ENCODE results near the gene RAX2. TPM values are rescaled to one million over a fixed set of nuclear protein-coding genes. Genes with fewer than 3 reads are reported as not detected.
A peak's percentile ranks its signal among the peaks of the same experiment; 100 is the strongest.

Gene RAX2
- total and polyA plus RNA-seq, 10 of the 15 experiments (the other 5 are each of a cell fraction or from before 2014, with no cell fraction given), result not detected

- TF ChIP-seq ZBTB40 (IDR thresholded peaks at IDR 0.05; ENCODE audit: borderline replicate concordance) (peak; percentile 88), MEF2B (IDR thresholded peaks at IDR 0.05; ENCODE audit: partially characterized antibody, poor library complexity, severe bottlenecking) (no peak), PKNOX1 (IDR thresholded peaks at IDR 0.05) (no peak), ZNF274 (IDR thresholded peaks at IDR 0.05; ENCODE audit: insufficient read depth, insufficient read length) (no peak), SREBF1 (IDR thresholded peaks at IDR 0.05; ENCODE audit: low read length) (peak; percentile 79), BCLAF1 (IDR thresholded peaks at IDR 0.05) (no peak), LARP7 (IDR thresholded peaks at IDR 0.05) (peak; percentile 84), CHD1 (IDR thresholded peaks at IDR 0.05; ENCODE audit: low read depth, low read length) (no peak), RB1 (IDR thresholded peaks at IDR 0.05; ENCODE audit: borderline replicate concordance) (0 out of 2 replicates have a peak, but pooled peaks have one; percentile 60), CREM (IDR thresholded peaks at IDR 0.05; ENCODE audit: low read depth) (peak; percentile 54; the same call in 1 of the 2 replicates), ZNF207 (IDR thresholded peaks at IDR 0.05; ENCODE audit: borderline replicate concordance) (peak; percentile 97; the same call in 1 of the 2 replicates), TARDBP (IDR thresholded peaks at IDR 0.05; ENCODE audit: borderline replicate concordance) (peak; percentile 90), PAX8 (IDR thresholded peaks at IDR 0.05) (no peak), KLF5 (IDR thresholded peaks at IDR 0.05; ENCODE audit: partially characterized antibody) (no peak), MEF2A (IDR thresholded peaks at IDR 0.05; ENCODE audit: insufficient read depth, low read depth, low read length) (no peak), SRF (IDR thresholded peaks at IDR 0.05; ENCODE audit: low read depth in 2 of 2, low read length in 2 of 2) (0 out of 4 replicates have a peak, but pooled peaks of 1 of the 2 experiments have one; percentile 21), DPF2 (IDR thresholded peaks at IDR 0.05) (peak; percentile 77), JUND (IDR thresholded peaks at IDR 0.05; ENCODE audit: low read depth, low read length) (no peak), REST (IDR thresholded peaks at IDR 0.05; ENCODE audit: low read depth, low read length) (no peak)
These were observed 10.5 kb downstream of the RAX2 start, which contains the start of gene APBA3 (continued) for GRCh38 chr19:3761382-3762129.
